Thyroid gland (tissue), 4 donors: ENCODE measurements around the gene ZBED1. TPM values are rescaled to one million over a fixed set of nuclear protein-coding genes. Genes with fewer than 3 reads are reported as not detected.

Experiments
- DNase-seq, 2 donors: peaks; one replicate each; pipeline ENCODE4 v3.0.0-alpha.2; 2019
- H3K27ac ChIP-seq, 3 donors: fragments of 200-600 bp; sonication (generic); 1 replicate in 2 of 3; 2 replicates in 1 of 3; pipeline ENCODE4 v1.5.1; 2016 to 2019; ENCODE audit warnings: mild to moderate bottlenecking in 1 of 3, moderate library complexity in 1 of 3
- H3K27me3 ChIP-seq: fragments of 200-600 bp; sonication (generic); one replicate; pipeline ENCODE4 v1.5.1; 2019
- H3K36me3 ChIP-seq, 2 donors: fragments of 200-600 bp; sonication (generic); one replicate each; pipeline ENCODE4 v1.5.1; 2016 to 2019
- H3K4me1 ChIP-seq, 2 donors: fragments of 200-600 bp; sonication (generic); one replicate each; pipeline ENCODE4 v1.5.1; 2017 to 2019
- H3K4me3 ChIP-seq, 3 donors: fragments of 200-600 bp; sonication (generic); replicated peaks in 1 of 3; 1 replicate in 2 of 3; 2 replicates in 1 of 3; pipeline ENCODE4 v1.5.1; 2016; ENCODE audit warnings: mild to moderate bottlenecking in 1 of 3
- H3K9me3 ChIP-seq: fragments of 200-600 bp; sonication (generic); one replicate; pipeline ENCODE4 v1.5.1; 2017
- CTCF ChIP-seq, 6 experiments: fragments of 200-600 bp in 3 of 6; fragments of 450-650 bp in 3 of 6; sonication (generic) in 3 of 6; IDR thresholded peaks; one replicate each; pipeline ENCODE4 v1.5.1; 2016 to 2019; ENCODE audit warnings: antibody characterized with exemption in 6 of 6, mild to moderate bottlenecking in 2 of 6, inconsistent platforms in 1 of 6, moderate library complexity in 1 of 6
- POLR2A ChIP-seq, 2 donors: fragments of 450-650 bp; IDR thresholded peaks; one replicate each; pipeline ENCODE4 v1.6.1; 2017; ENCODE audit warnings: antibody characterized with exemption in 2 of 2, mild to moderate bottlenecking in 2 of 2, moderate library complexity in 1 of 2
- WGBS, 2 donors: methylation state at CpG; one replicate each; pipeline ENCODE4 v1.1.5; 2017; 5-methylcytosine and 5-hydroxymethylcytosine counted together
- intact Hi-C: fragments of 100-400 bp; cut with DNase I; formaldehyde crosslinking; loops from one replicate; pipeline ENCODE4 v1.15.1; 2023
- total RNA-seq, 4 donors: library from RNA; depleted of rRNA; stranded (reverse); fragments of >200 nt; gene quantifications; one replicate each; pipeline ENCODE4 v1.2.3, GENCODE V29; 2016

ZBED1 gene
- total RNA-seq, 4 donors from 2014 or later = 32.4 to 48.6 (median 45.2) TPM

GRCh38 chrX:2447484-2447883 lies 53.3 kb downstream of the ZBED1 start:
- Histone ChIP-seq H3K4me1 (no peaks in the 10 kb centered on the region), H3K9me3 (no peaks in the 10 kb centered on the region), H3K27me3 (no peaks in the 10 kb centered on the region), H3K36me3 (no peaks in the 10 kb centered on the region), H3K4me3 (no peak overlapping the region), H3K27ac (no peak overlapping the region)
- intact Hi-C loops = no loop called here
- 44 to 73% methylated on average over 2 of the region's 2 CpGs for WGBS, 2 donors
- no peak for DNase-seq
- TF ChIP-seq CTCF (IDR thresholded peaks at IDR 0.05) = no peak
- no peak for TF ChIP-seq POLR2A (IDR thresholded peaks at IDR 0.05)

DNA sequence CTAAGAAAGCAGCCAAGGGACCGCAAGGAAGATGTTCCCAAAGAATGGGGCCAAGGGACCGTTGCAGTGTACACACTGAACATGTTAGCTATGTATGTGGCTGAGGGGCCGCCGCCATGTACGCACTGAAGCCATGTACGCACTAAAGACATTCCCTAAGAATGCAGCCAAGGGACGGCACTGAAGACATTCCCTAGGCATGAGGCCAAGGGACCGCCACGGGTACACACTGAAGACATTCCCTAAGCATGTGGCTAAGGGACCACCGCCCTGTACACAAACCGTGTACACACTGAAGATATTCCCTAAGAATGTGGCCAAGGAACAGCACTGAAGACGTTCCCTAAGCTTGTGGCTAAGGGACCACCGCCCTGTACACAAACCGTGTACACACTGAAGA lies 54.0 kb downstream of the ZBED1 start:
- no peak for DNase-seq
- TF ChIP-seq POLR2A (IDR thresholded peaks at IDR 0.05) (no peak), CTCF (IDR thresholded peaks at IDR 0.05) (no peak)
- Histone ChIP-seq H3K4me3 (no peak overlapping the region), H3K27ac (no peak overlapping the region), H3K27me3 (no peaks in the 10 kb centered on the region), H3K4me1 (no peaks in the 10 kb centered on the region), H3K9me3 (no peaks in the 10 kb centered on the region), H3K36me3 (no peaks in the 10 kb centered on the region)
- WGBS, 2 donors = 93 to 95% methylated on average over 13 to 14 of the region's 14 CpGs
- intact Hi-C loops = no loop called here

- no peak overlapping the region for H3K4me3 ChIP-seq
- H3K27ac ChIP-seq = no peak overlapping the region
- H3K9me3 ChIP-seq = no peaks in the 10 kb centered on the region
- H3K36me3 ChIP-seq = no peaks in the 10 kb centered on the region
- no peak for TF ChIP-seq POLR2A (IDR thresholded peaks at IDR 0.05)
- no peak for TF ChIP-seq CTCF (IDR thresholded peaks at IDR 0.05)
- WGBS, 2 donors = 90 to 92% methylated on average over 31 of the region's 31 CpGs
- no peaks in the 10 kb centered on the region for H3K27me3 ChIP-seq
- no peak for DNase-seq
- intact Hi-C loops = no loop called here
- no peaks in the 10 kb centered on the region for H3K4me1 ChIP-seq
Observed at GRCh38 chrX:2445662-2446623, 54.8 kb downstream of the ZBED1 start.

DNA sequence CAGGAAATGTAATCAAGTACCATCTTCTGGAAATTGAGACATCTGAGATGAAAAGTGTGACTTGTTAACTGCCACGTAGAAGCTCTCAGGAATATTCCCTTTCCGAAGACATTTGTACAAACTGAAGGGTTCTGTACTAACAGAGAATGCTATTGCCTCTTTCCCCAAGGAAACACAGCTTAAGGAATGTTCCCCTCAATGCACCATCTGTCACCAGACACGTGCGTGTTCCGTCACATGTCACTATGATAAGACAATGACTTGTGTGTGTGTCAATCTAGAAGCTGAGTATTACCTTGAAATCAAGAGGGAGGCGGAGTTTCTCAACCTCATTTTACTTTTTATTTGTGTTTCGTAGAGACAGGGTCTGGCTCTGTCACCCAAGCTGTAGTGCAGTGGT lies 58.1 kb downstream of the ZBED1 start:
- no peak for DNase-seq
- no peak for TF ChIP-seq CTCF (IDR thresholded peaks at IDR 0.05)
- TF ChIP-seq POLR2A (IDR thresholded peaks at IDR 0.05) = no peak
- Histone ChIP-seq H3K9me3 (no peaks in the 10 kb centered on the region), H3K27ac (no peak overlapping the region), H3K4me3 (no peak overlapping the region), H3K4me1 (no peaks in the 10 kb centered on the region), H3K36me3 (no peaks in the 10 kb centered on the region), H3K27me3 (no peaks in the 10 kb centered on the region)
- intact Hi-C loops = no loop called here
- WGBS, 2 donors = 87 to 90% methylated on average over 7 of the region's 7 CpGs

DNA sequence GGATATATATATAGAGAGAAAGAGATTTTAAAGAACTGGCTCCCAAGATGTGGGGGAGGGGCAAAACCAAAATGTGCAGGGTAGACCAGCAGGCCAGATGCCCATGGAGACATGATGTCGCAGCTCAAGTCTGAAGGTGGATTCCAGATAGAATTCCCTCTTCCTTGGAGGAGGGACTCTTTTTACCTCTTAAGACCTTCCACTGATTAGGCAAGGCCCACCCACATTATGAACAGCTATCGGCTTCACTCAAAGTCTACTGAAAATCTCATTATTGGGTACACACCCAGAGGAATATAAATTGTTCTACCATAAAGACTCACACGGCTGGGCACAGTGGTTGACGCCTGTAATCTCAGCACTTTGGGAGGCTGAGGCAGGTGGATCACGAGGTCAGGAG lies 59.3 kb downstream of the ZBED1 start:
- no peaks in the 10 kb centered on the region for H3K36me3 ChIP-seq
- 86 to 97% methylated on average over 5 of the region's 5 CpGs for WGBS, 2 donors
- intact Hi-C loops = no loop called here
- no peaks in the 10 kb centered on the region for H3K4me1 ChIP-seq
- no peak for TF ChIP-seq CTCF (IDR thresholded peaks at IDR 0.05)
- TF ChIP-seq POLR2A (IDR thresholded peaks at IDR 0.05) = no peak
- no peaks in the 10 kb centered on the region for H3K27me3 ChIP-seq
- H3K27ac ChIP-seq = no peak overlapping the region
- no peak overlapping the region for H3K4me3 ChIP-seq
- DNase-seq = no peak
- no peaks in the 10 kb centered on the region for H3K9me3 ChIP-seq
